Coronary artery (tissue), 2 donors: ENCODE results near the gene CHORDC1.
"Not testable (repeated sequence)": the region's sequence is repeated elsewhere in the genome, so short reads cannot be mapped to it uniquely, and the experiment has no call there.

ENCODE experiments used
- DNase-seq: peaks from one replicate; pipeline ENCODE4 v3.0.0-alpha.2; 2017; ENCODE audit warnings: low spot score
- H3K27ac ChIP-seq, 2 donors: fragments of 200-600 bp; sonication (generic); one replicate each; pipeline ENCODE4 v1.5.1; 2016 to 2019
- H3K4me3 ChIP-seq: fragments of 200-600 bp; sonication (generic); 2 replicates; pipeline ENCODE4 v1.5.1; 2016; ENCODE audit warnings: mild to moderate bottlenecking, moderate library complexity
- TF ChIP-seq, protein P1 (sequence below): fragments of 200-600 bp; sonication (generic); IDR thresholded peaks from one replicate; pipeline ENCODE4 v1.5.1; 2019; ENCODE audit warnings: antibody characterized with exemption

Gene CHORDC1

DNA sequence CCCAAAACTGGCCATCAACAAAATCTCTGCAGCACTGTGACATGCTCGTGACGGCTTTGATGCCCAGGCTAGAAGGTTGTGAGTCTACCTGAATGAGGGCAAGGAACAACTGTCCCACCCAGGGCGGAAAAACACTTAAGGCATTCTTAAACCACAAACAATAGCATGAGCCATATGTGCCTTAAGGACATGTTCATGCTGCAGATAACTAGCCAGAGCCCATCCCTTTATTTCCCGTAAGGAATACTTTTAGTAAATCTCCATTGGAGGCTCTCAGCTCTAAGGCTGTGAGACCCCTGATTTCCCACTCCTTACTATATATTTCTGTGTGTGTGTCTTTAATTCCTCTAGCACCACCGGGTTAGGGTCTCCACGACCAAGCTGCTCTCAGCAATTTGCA, 3.4 kb downstream of the CHORDC1 start:
- Histone ChIP-seq H3K27ac (no peak overlapping the region), H3K4me3 (no peak overlapping the region)
- no peak for DNase-seq
- TF ChIP-seq, protein P1, sequence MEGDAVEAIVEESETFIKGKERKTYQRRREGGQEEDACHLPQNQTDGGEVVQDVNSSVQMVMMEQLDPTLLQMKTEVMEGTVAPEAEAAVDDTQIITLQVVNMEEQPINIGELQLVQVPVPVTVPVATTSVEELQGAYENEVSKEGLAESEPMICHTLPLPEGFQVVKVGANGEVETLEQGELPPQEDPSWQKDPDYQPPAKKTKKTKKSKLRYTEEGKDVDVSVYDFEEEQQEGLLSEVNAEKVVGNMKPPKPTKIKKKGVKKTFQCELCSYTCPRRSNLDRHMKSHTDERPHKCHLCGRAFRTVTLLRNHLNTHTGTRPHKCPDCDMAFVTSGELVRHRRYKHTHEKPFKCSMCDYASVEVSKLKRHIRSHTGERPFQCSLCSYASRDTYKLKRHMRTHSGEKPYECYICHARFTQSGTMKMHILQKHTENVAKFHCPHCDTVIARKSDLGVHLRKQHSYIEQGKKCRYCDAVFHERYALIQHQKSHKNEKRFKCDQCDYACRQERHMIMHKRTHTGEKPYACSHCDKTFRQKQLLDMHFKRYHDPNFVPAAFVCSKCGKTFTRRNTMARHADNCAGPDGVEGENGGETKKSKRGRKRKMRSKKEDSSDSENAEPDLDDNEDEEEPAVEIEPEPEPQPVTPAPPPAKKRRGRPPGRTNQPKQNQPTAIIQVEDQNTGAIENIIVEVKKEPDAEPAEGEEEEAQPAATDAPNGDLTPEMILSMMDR = no peak

DNA sequence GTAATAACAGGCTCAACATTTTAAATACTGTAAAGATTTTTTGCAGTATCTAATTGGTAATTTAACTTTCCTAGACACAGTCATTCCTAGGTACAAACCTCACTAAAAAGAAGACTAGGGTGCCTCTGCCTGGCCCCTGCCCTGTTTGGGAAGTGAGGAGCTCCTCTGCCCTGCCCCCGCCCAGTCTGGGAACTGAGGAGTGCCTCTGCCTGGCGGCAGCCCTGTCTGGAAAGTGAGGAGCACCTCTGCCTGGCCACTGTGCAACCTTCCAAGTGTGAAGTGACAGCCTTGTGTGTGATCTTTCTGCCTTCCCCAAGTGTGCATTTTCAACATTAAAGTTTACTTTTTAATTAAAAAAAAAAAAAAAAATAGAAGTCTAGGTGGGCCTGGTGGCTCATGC, 4.2 kb downstream of the CHORDC1 start:
- TF ChIP-seq, protein P1 = no peak
- H3K27ac ChIP-seq = no peak overlapping the region
- no peak overlapping the region for H3K4me3 ChIP-seq
- DNase-seq = no peak

DNA sequence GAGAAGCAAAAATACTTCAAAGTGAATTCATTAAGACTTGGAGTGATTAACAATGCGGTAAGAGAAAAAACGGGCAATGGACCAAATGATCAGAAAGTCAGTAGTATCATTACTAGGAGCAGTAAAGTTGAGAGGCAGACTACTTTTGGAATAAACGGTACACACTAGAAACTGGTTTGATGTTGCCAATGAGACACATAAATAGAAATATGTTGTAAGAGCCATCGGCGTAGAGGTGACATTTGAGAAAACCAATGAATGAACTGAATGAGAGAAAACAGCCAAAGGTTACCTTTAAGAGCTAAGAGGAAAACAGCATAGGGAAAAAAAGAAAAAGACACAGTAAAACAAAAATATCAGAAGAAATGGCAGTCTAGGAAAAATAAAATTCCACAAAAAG, 6.2 kb downstream of the CHORDC1 start:
- Histone ChIP-seq H3K27ac (no peak overlapping the region), H3K4me3 (no peak overlapping the region)
- TF ChIP-seq, protein P1 = no peak
- no peak for DNase-seq

DNA sequence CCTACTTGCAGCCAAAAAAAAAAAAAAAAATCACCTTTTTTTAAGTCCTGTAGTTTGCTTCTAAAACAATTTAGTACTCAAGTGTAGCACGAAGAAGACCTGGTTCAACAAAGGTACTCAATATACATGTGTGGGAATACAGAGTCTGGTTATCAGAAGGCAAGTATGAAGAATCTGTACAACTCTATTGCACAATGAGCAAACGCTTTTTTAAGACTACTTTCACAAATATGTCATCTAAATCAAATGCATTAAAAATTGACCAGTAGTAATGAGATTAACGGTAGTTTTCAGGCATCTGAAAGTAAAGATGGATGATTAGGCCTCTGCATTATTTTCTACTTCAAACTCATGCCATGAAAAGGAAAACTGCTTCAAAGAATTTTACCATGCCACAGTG, 9.5 kb downstream of the CHORDC1 start:
- Histone ChIP-seq H3K4me3 (no peak overlapping the region), H3K27ac (no peak overlapping the region)
- TF ChIP-seq, protein P1 = no peak
- DNase-seq = no peak

DNA sequence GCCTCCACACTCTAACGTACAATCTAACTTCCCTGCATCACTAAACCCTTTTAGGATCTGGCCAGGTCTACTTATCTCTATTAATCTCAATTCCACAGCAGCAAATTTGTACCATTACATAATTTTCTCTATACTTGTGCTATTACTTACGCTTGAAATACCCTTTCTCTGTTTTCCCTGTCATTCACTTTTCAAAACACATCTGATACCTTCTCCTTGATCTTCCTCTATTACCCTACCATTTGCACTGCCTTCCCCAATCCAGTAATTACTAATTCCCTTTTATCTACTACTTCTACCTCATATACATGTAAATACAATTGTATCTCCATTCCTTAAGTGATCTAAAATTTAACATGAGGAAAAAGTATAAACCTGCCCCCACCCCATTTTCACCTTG, 14.0 kb downstream of the CHORDC1 start:
- TF ChIP-seq, protein P1 = no peak
- no peak for DNase-seq
- no peak overlapping the region for H3K27ac ChIP-seq
- no peak overlapping the region for H3K4me3 ChIP-seq

DNA sequence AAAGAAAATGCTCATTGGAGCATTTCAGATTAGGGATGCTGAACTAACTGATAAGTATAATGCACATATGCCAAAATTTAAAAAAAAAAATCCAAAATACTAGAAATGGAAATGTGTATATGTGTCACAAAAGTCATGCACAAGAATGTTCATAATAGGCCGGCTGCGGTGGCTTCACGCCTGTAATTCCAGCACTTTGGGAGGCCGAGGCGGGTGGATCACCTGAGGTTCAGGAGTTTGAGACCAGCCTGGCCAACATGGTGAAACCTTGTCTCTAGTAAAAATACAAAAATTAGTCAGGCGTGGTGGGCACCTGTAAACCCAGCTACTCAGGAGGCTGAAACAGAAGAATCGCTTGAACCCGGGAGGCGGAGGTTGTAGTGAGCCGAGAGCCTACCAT, 14.9 kb downstream of the CHORDC1 start:
- not testable (repeated sequence) for H3K27ac ChIP-seq, DNase-seq, H3K4me3 ChIP-seq

DNA sequence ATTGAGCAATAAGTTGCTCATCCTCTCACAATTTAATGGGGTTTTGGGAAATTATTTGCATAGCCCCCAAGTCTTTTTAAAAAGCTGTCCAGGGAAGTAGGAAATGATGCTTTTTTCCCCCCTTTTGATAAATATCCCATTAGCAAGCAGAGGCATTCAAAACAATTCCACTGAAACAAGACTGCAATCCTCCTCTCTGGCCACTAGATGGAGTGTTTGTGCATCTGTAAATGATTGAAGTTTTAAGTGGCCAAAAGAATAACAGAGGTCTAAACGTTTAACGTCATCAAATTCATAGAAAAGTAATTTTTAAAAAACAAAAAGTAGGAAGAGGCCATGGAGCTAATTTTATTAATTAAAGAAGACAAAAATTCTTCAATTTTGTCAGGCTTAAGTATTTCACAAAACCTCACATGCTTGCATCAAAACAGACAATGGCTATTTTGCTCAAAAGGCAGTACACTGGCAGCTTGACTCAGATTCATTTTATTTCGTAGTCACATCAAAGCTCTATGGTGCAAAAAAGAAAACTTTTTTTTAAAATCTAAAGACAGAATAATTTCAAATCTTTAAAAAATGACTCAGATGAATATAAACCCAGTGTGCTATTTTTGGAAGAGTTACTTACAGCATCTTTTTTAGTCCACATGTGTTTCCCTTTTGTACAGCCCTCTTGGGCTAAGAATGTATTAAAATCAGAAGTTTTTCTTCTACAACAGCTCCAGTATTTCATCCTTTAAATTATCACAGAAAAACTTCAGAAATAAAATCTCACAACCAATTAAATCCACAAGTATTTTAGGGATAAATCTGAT, 17.8 kb downstream of the CHORDC1 start:
- TF ChIP-seq, protein P1 = peak; percentile 79
- DNase-seq = no peak
- no peak overlapping the region for H3K27ac ChIP-seq
- no peak overlapping the region for H3K4me3 ChIP-seq
